Fibroblast of villous mesenchyme (primary cell): Measurements from ENCODE around the gene SLC6A7. TPM values are rescaled to one million over a fixed set of nuclear protein-coding genes. Genes with fewer than 3 reads are reported as not detected.

Experiments
- DNase-seq: peaks from one replicate; pipeline ENCODE4 v3.0.0-alpha.2; 2010; ENCODE audit warnings: low read depth
- H3K4me3 ChIP-seq: 2 replicates; pipeline ENCODE4 v1.5.1; 2011; ENCODE audit warnings: low read depth, mild to moderate bottlenecking, low read length
- total RNA-seq: library from RNA; depleted of rRNA; stranded (reverse); fragments of >200 nt; gene quantifications from 2 replicates; pipeline ENCODE4 v1.2.3, GENCODE V29; 2012
- TF ChIP-seq, protein P1 (sequence below): IDR thresholded peaks from 2 replicates; pipeline ENCODE4 v1.5.1; 2012; ENCODE audit warnings: low read depth, mild to moderate bottlenecking, low read length; ENCODE audit not compliant: insufficient read depth

The SLC6A7 gene
- total RNA-seq, 1 donor, result under 0.01 TPM

DNA sequence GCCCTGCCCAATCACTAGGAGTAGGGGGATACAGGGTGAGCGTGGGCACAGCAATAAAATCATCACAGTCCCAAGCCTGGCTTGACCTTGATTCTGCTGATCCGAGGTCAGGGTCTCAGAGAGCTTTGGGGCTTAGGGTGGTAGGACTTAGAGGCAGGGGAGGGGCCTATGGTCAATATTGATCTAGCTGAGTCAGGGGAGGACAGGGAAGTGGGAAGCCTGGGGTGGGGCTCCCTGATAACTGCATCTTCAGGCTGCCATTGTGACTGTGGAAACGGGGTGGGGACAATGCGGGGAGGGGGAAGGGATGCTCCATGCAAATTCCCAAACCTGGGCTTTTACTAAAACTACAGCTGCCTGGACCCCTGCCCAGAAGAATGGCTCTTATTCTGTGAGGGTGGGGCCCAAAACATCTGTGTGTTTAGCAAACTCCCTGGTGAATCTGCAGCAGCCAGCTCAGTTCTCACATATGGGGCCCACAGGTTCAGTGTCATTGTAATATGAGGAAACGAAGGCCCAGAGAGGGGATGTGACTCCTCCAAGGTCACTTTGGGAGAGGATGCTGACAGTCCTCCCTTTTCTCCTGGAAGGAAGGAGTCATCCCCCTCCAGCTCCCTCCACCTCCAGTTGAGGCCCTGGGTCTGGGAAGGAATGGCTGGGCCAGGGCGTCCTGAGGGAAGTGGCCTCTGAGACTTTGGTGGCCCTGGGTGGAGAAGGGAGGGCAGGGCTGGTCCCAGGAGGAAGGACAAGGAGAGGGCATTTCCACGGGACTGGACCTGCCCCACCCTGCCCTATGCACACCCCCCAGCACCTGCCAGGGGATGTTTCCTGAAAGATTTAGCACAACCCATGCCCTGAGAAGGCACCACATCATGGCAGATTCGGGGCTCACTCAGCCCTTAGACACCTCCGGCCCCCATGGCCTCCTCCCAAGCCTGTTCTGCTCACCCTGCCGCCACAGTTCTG is 26.4 kb downstream of the SLC6A7 start:
- TF ChIP-seq, protein P1, sequence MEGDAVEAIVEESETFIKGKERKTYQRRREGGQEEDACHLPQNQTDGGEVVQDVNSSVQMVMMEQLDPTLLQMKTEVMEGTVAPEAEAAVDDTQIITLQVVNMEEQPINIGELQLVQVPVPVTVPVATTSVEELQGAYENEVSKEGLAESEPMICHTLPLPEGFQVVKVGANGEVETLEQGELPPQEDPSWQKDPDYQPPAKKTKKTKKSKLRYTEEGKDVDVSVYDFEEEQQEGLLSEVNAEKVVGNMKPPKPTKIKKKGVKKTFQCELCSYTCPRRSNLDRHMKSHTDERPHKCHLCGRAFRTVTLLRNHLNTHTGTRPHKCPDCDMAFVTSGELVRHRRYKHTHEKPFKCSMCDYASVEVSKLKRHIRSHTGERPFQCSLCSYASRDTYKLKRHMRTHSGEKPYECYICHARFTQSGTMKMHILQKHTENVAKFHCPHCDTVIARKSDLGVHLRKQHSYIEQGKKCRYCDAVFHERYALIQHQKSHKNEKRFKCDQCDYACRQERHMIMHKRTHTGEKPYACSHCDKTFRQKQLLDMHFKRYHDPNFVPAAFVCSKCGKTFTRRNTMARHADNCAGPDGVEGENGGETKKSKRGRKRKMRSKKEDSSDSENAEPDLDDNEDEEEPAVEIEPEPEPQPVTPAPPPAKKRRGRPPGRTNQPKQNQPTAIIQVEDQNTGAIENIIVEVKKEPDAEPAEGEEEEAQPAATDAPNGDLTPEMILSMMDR, result no peak
- H3K4me3 ChIP-seq, result no peak overlapping the region
- DNase-seq, result no peak

DNA sequence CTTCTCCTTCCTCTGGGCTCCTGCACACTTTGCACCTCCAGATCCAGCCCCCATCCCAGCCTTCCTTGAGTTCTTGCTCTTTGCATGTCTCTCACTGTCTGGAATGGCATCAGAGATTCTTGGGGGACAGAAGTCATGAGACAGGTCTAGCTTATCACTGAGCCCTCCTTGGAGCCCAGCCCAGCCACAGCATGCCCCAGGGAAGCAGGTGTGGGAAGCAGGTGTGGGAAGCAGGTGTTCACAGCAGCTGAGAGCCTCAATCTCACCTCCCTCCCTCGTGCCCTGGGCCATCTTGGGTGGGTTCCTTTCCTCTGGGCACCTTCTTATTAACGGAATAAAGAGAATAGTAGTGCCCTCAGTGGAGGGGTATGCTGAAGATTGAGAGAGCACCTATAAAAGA is 27.2 kb downstream of the SLC6A7 start:
- DNase-seq, result no peak
- TF ChIP-seq, protein P1, result no peak
- no peak overlapping the region for H3K4me3 ChIP-seq

DNA sequence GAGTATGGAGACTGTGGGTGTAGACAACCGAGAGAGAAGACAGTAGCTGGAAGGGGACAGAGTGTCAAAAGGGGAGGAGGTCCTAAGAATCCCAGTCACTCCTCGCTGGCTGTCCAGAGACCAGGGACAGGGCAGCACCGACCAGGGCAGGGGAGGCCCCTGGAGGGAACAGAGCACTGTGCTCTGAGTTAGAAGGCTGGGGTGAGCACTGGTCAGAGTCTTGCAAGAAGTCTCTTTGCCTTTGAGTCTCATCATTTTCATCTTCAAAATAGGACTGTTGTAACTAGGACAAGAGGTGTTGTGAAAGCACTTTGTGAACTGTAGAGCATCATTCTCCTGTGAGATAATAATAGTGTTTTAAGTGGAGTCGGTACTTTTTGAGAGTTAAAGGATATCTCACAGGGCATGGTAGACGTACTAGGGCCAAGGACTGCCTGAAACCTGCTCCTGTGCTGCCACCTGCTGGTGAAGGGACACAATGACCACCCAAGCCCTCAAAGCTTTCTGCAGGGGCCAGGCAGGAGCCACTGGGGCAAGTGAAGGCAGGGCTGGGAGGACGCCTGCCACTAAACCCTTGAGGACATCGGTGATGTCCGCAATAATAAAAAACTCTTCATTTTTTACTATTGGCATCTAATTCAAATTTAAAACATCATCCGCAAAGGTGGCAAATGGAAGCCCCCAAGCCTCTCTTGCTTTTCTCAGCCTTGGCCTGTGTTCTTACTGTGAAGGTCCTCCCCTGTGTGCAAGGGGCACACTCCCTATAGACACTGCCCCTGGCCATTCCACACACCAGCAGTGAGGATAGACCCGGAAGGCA is 28.2 kb downstream of the SLC6A7 start:
- peak; percentile 87 for DNase-seq
- TF ChIP-seq, protein P1, result peak; percentile 86
- H3K4me3 ChIP-seq, result no peak overlapping the region

DNA sequence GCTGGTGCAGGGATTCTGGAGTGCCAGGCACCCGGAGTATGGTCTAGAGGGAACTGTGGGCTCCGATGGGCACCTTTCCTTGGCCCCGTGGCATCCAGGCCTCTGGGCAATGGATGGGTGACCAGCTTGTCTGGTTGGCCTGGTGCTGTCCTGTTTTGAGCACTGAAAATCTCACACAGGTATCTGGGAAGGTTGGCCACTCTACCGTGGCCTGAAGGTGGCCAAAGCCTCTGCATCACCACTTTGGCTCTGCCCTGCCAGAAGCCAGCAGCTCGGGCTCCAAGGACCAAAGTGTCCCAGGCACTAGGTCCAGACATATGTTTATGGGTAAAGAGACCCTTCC is 28.8 kb downstream of the SLC6A7 start:
- no peak for DNase-seq
- H3K4me3 ChIP-seq, result no peak overlapping the region
- TF ChIP-seq, protein P1, result no peak

DNA sequence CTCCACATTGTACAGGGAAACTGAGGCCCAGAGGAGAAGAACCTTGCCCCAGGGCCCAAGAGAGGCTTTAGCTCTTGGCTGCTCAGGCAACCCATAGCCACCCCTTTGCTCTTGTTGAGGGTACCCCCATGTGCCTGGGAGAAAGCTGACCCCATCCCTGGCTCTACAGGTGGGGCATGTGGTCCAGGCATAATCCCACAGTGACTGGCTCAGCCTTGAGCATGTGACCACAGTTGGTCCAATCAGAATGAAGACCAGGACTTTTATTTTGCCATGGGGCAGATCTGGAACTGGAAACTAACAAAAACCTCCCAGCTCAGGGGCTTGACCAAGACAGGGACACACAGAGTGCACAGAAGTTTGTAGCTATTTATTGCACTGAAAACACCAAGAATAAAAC is 29.3 kb downstream of the SLC6A7 start:
- DNase-seq, result no peak
- TF ChIP-seq, protein P1, result no peak
- H3K4me3 ChIP-seq, result no peak overlapping the region

DNA sequence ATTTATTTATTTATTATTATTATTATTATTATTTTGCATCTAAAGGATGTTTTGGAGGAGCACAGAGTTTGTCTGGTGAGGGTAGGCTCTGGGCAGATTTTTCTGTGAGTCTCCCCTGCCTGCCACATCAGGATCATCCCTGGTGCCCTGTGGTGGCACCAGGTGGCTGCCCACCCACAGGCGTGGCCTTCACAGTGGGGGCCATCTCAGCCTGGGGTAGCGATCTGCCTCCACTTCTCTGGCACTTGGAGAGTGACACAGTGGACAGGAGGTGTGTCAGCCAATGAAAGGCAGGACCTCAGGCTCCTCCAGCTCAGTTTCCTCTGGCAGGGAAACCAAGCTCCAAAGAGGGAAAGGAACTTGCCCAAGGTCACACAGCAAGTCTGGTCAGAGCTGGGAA is 30.0 kb downstream of the SLC6A7 start:
- TF ChIP-seq, protein P1, result no peak
- no peak overlapping the region for H3K4me3 ChIP-seq
- DNase-seq, result no peak
